ENCODE results near the gene EHD3.
A peak's percentile ranks its signal among the peaks of the same experiment; 100 is the strongest.

EHD3 gene

DNA sequence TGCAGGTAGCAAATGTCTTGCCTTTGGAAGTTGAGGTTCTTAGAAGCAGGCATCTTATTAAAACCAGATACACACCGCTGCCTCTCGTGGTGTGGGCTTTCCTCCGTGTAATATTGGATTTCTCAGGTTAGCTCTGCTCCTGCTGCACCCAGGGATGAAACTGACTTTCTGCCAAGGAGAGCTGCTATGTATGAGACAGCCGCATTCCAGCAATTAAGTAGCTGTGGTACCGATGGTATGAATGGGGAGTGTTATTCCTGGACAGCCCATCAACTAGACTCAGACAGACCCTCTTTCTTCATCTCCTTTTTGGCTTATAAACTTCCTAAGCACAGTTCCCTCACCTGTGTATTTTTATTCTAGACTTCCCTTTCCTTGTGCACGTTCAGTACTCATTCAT lies 6.8 kb upstream of the EHD3 start:
- H3K36me3 ChIP-seq (replicated peaks; ENCODE audit: insufficient read depth, low read length): no peaks in the 10 kb centered on the region
- no peak for TF ChIP-seq EZH2phosphoT487 (IDR thresholded peaks at IDR 0.05; ENCODE audit: low read length)
- no peak for TF ChIP-seq EZH2 (optimal IDR thresholded peaks at IDR 0.05; ENCODE audit: low read depth, low read length)
- TF ChIP-seq, protein P1, sequence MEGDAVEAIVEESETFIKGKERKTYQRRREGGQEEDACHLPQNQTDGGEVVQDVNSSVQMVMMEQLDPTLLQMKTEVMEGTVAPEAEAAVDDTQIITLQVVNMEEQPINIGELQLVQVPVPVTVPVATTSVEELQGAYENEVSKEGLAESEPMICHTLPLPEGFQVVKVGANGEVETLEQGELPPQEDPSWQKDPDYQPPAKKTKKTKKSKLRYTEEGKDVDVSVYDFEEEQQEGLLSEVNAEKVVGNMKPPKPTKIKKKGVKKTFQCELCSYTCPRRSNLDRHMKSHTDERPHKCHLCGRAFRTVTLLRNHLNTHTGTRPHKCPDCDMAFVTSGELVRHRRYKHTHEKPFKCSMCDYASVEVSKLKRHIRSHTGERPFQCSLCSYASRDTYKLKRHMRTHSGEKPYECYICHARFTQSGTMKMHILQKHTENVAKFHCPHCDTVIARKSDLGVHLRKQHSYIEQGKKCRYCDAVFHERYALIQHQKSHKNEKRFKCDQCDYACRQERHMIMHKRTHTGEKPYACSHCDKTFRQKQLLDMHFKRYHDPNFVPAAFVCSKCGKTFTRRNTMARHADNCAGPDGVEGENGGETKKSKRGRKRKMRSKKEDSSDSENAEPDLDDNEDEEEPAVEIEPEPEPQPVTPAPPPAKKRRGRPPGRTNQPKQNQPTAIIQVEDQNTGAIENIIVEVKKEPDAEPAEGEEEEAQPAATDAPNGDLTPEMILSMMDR (IDR thresholded peaks at IDR 0.05; ENCODE audit: low read length): no peak
- H3K4me3 ChIP-seq (ENCODE audit: low read length): no peak overlapping the region
- H3K4me2 ChIP-seq (ENCODE audit: low read depth, low read length): no peak overlapping the region
- H3K27me3 ChIP-seq (replicated peaks; ENCODE audit: insufficient read depth, low read length): no peaks in the 10 kb centered on the region
- no peak overlapping the region for H3K9ac ChIP-seq (ENCODE audit: low read length)
- H3K4me1 ChIP-seq (ENCODE audit: low read length): peaks cover 23% of the 10 kb centered on the region
- no peak overlapping the region for H2AFZ ChIP-seq (ENCODE audit: low read length)
- no peaks in the 10 kb centered on the region for H3F3A ChIP-seq (ENCODE audit: insufficient read depth, low read length)
- no peak overlapping the region for H3K27ac ChIP-seq (ENCODE audit: low read length)
- no peaks in the 10 kb centered on the region for H4K20me1 ChIP-seq (ENCODE audit: insufficient read depth, low read length)
- H3K79me2 ChIP-seq (ENCODE audit: low read length): no peaks in the 10 kb centered on the region
- H3K9me2 ChIP-seq (replicated peaks; ENCODE audit: insufficient read depth, low read length): no peaks in the 10 kb centered on the region
- no peaks in the 10 kb centered on the region for H3K9me3 ChIP-seq (replicated peaks; ENCODE audit: insufficient read depth, low read length)
- no peak for DNase-seq

DNA sequence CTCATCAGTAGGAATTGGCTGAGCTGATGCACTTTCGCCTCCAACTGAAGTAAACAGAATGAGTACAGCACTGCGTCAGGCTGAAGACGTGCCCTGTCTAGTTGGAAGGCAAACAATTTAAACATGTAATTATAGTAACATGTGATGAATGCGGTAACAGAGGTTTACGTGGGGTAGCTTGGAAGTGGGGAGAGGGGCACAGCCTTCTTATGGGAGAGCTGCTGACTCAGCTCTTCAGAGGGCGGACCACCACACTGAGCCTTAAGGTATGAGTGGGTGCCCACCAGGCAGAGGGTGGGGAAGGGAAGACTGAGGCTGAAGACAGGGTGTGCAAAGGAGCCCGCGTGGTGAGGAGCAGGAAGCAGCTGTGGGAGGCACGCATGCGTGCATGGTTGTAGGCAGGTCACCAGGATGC lies 6.2 kb upstream of the EHD3 start:
- Histone ChIP-seq H3K9ac (ENCODE audit: low read length) (no peak overlapping the region), H3K4me2 (ENCODE audit: low read depth, low read length) (no peak overlapping the region)

DNA sequence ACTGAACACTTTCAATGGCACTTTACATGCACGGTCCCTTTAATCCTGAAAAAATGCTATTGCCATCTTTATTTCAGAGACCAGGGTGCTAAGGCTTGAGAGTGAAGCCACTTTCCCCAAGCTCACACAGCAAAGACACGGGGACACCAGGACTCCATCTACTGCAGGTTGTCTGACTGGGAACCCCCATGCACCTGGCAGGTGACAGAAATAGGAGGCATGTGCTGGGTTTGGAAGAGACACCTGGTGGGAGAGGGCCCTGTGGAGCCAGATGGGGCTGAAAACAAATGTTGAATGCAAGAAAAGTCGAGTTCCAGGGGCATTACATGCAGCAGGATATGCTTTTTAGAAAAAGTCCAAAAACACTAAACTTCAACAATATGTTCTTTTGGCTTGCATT lies 5.2 kb upstream of the EHD3 start:
- H3K36me3 ChIP-seq (replicated peaks; ENCODE audit: insufficient read depth, low read length): no peaks in the 10 kb centered on the region
- H2AFZ ChIP-seq (ENCODE audit: low read length): no peak overlapping the region

More for the DNA sequence above, 6.2 kb upstream of the EHD3 start:
- no peaks in the 10 kb centered on the region for H3K9me2 ChIP-seq (replicated peaks; ENCODE audit: insufficient read depth, low read length)
- no peak overlapping the region for H3K4me3 ChIP-seq (ENCODE audit: low read length)
- H3K4me1 ChIP-seq (ENCODE audit: low read length): peaks cover 26% of the 10 kb centered on the region
- no peaks in the 10 kb centered on the region for H3K36me3 ChIP-seq (replicated peaks; ENCODE audit: insufficient read depth, low read length)
- no peaks in the 10 kb centered on the region for H3F3A ChIP-seq (ENCODE audit: insufficient read depth, low read length)
- DNase-seq: no peak
- no peaks in the 10 kb centered on the region for H3K27me3 ChIP-seq (replicated peaks; ENCODE audit: insufficient read depth, low read length)
- TF ChIP-seq EZH2phosphoT487 (IDR thresholded peaks at IDR 0.05; ENCODE audit: low read length): no peak
- TF ChIP-seq, protein P1 (IDR thresholded peaks at IDR 0.05; ENCODE audit: low read length): no peak
- TF ChIP-seq EZH2 (optimal IDR thresholded peaks at IDR 0.05; ENCODE audit: low read depth, low read length): no peak
- H3K9me3 ChIP-seq (replicated peaks; ENCODE audit: insufficient read depth, low read length): no peaks in the 10 kb centered on the region
- H3K27ac ChIP-seq (ENCODE audit: low read length): no peak overlapping the region
- H3K79me2 ChIP-seq (ENCODE audit: low read length): no peaks in the 10 kb centered on the region
- H2AFZ ChIP-seq (ENCODE audit: low read length): no peak overlapping the region
- no peaks in the 10 kb centered on the region for H4K20me1 ChIP-seq (ENCODE audit: insufficient read depth, low read length)

More for the DNA sequence above, 5.2 kb upstream of the EHD3 start:
- no peaks in the 10 kb centered on the region for H3K9me2 ChIP-seq (replicated peaks; ENCODE audit: insufficient read depth, low read length)
- peak overlapping the region; percentile 15; the same call in 1 of the 2 replicates for H3K4me2 ChIP-seq (ENCODE audit: low read depth, low read length)
- peaks cover 35% of the 10 kb centered on the region for H3K4me1 ChIP-seq (ENCODE audit: low read length)
- no peak overlapping the region for H3K9ac ChIP-seq (ENCODE audit: low read length)
- DNase-seq: peak; percentile 52
- no peaks in the 10 kb centered on the region for H3K9me3 ChIP-seq (replicated peaks; ENCODE audit: insufficient read depth, low read length)
- TF ChIP-seq, protein P1 (IDR thresholded peaks at IDR 0.05; ENCODE audit: low read length): no peak
- TF ChIP-seq EZH2 (optimal IDR thresholded peaks at IDR 0.05; ENCODE audit: low read depth, low read length): no peak
- TF ChIP-seq EZH2phosphoT487 (IDR thresholded peaks at IDR 0.05; ENCODE audit: low read length): no peak
- H3K27ac ChIP-seq (ENCODE audit: low read length): peak overlapping the region; percentile 4; the same call in 1 of the 2 replicates
- H3F3A ChIP-seq (ENCODE audit: insufficient read depth, low read length): no peaks in the 10 kb centered on the region
- no peak overlapping the region for H3K4me3 ChIP-seq (ENCODE audit: low read length)
- H4K20me1 ChIP-seq (ENCODE audit: insufficient read depth, low read length): no peaks in the 10 kb centered on the region
- H3K27me3 ChIP-seq (replicated peaks; ENCODE audit: insufficient read depth, low read length): no peaks in the 10 kb centered on the region
- H3K79me2 ChIP-seq (ENCODE audit: low read length): no peaks in the 10 kb centered on the region

Data from MM.1S (cell line).